ENCODE data around the gene ASTN2.
"Not testable (repeated sequence)": the region's sequence is repeated elsewhere in the genome, so short reads cannot be mapped to it uniquely, and the experiment has no call there.

ASTN2 gene

DNA sequence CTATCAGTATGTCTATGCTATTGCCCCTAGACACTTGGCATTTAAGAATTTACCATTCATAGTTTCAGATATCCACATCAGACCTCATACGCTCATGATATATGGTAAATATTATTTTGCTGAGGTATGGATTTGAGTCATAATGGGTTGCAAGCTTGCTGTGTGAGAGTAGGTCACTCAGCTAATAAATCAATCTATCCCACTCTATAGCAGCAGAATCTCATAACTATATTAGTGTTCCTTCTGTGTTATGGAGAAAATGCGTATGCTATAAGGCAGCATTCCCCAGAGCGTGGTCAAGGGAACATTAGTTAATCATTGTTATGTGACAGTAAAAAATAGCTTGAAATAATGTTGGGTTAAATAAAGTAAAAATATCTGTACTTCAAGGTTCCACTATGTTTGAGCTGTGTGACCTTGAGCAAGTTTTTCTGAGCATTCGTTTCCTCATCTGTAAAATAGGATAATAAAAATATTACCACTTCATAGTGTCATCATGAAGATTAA lies 720.0 kb downstream of the ASTN2 start:
- TF ChIP-seq ZFX (IDR thresholded peaks at IDR 0.05) (no peak), CTCF (conservative IDR thresholded peaks at IDR 0.05) (no peak)
- no peak overlapping the region for H3K27ac ChIP-seq

DNA sequence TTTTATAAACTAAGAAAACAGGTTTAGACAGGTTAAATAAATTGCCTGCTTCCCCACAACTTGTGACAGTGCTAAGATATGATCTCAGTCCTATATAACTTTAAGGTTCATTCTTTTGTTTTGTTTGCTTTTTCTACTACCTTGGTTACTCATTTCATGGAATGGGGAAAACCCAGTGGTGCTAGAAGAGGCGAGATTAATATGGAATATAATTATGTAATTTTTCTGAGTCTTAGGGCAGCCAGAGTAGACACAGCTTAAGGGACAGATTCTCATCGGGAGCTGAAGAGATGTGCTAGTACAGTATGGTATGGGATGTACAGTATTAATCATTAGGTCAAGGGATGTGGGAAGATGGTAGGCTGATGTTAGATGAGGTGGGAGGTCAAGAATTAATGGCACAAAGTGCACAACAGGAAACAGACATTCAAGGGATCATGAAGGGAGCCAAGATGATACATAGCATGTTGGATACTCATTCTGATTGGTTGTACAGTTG lies 721.6 kb downstream of the ASTN2 start:
- no peak overlapping the region for H3K27ac ChIP-seq

GRCh38 chr9:116692616-116693015 lies 722.2 kb downstream of the ASTN2 start:
- no peak overlapping the region for H3K27ac ChIP-seq
- TF ChIP-seq CTCF (conservative IDR thresholded peaks at IDR 0.05) (no peak), ZFX (IDR thresholded peaks at IDR 0.05) (no peak)

More for the DNA sequence above, 721.6 kb downstream of the ASTN2 start:
- TF ChIP-seq ZFX (IDR thresholded peaks at IDR 0.05), result no peak
- TF ChIP-seq CTCF (conservative IDR thresholded peaks at IDR 0.05), result no peak

DNA sequence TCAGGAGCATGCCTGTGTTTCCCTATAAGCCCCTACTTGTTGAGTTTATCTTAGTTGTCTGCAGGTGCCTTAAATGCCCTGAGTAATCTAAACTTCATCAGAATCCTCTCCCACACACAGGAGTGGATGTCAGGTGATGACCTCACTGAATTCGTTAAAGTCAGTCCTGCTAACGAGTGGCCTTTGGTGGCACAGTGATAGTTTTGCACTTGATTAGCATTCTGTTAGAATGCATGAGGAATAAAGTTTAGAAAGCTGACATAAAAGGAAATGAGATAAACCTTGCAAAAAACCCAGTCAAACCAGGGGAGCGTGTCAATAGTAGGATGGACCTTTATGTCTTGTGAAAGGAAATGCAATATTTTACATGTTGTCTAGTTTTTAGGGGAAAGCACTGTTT lies 723.2 kb downstream of the ASTN2 start:
- no peak for TF ChIP-seq ZFX (IDR thresholded peaks at IDR 0.05)
- TF ChIP-seq CTCF (conservative IDR thresholded peaks at IDR 0.05), result no peak

DNA sequence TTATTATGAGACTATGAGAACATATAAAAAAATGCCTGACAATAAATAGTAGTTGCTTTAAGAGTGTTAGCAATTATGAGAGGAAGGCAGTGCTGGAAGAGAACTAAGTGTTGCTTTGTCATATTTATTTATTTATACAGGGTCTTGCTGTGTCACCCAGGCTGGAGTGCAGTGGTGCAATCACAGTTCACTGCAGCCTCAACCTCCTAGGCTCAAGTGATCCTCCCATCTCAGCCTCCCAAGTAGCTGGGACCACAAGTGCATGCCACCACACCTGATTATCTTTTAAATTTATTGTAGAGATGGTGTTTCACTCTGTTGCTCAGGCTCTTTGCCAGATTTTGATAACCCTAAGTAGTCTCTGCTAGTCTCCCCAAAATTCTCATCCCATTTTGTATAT lies 724.1 kb downstream of the ASTN2 start:
- H3K27ac ChIP-seq, result not testable (repeated sequence)

More for the DNA sequence above, 723.2 kb downstream of the ASTN2 start:
- no peak overlapping the region for H3K27ac ChIP-seq

- TF ChIP-seq CTCF (conservative IDR thresholded peaks at IDR 0.05) (no peak), ZFX (IDR thresholded peaks at IDR 0.05) (no peak)
- H3K27ac ChIP-seq, result no peak overlapping the region
Measured at GRCh38 chr9:116689486-116690032, 725.3 kb downstream of the ASTN2 start.

GRCh38 chr9:116688806-116689485 lies 725.9 kb downstream of the ASTN2 start:
- TF ChIP-seq ZFX (IDR thresholded peaks at IDR 0.05) (no peak), CTCF (conservative IDR thresholded peaks at IDR 0.05) (no peak)
- H3K27ac ChIP-seq, result no peak overlapping the region
